NCI-H446 (cell line): ENCODE results near the gene DNAJB1.

Source experiments
- DNase-seq, 2 experiments: peaks; one replicate each; lab custom pipeline; 2025; lab: John Stamatoyannopoulos, UW

The DNAJB1 gene

DNA sequence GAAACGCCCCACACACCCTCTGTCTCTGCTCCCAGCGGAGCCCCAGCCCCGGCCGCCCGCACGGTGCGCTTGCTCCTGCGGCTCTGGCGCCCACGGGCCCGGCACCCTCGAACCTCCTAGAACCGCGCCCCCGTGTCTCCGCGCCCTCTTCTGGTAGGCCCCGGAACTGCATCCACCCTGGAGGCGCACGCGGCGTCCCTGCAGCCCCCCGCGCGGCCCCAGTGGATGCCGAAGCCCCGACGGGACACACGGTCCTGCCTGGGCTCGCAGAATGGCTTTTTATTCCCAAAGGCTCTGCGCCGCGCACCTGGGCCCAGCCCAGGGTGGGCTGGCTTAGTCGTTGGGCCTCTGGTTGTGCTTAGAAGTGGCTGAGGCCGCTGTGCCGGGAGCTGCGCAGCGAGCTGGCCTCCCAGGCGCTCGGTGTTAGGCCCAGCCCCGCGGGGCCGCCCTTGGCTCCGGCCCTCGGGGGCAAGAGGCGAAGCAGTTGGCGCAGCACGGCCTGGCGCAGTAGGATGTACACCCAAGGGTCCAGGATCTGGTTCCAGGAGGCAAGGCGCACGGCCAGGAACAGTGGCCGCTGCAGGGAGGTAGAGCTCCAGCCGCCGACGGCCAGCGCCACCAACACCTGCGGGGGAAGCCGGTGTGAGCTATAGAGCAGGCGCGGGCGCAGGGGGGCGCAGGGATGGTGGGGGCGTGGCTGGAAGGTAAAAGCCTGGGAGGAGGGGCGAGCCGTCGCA is 45.8 kb downstream of the DNAJB1 start:
- peak; percentile 20 to 26 for DNase-seq

DNA sequence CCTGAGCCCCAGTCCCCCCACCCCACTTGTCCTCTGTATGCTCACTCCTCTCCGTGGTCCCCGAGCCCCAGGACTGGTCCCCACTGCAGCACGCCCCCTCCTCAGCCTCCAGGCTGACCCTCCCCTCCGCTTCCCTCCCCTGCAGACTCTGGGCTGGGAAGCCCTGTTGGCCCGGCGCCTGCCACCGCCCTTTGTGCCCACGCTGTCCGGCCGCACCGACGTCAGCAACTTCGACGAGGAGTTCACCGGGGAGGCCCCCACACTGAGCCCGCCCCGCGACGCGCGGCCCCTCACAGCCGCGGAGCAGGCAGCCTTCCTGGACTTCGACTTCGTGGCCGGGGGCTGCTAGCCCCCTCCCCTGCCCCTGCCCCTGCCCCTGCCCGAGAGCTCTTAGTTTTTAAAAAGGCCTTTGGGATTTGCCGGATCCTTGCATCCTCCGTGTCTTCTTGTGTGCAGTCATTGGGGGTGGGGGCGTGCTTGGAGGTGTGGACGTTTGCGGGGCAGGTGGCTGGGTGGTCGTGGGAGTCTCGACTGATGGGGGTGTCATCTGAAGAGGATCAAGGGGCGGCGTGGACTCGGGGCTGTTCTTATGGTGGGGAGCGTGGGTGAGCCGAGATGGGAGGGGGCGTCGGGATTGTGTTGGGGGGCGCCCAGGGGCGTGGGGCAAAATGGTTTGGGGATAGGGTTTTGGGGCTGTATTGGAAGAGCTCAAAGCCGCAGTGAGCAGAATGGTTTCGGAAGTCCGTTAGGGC is 46.6 kb downstream of the DNAJB1 start:
- no peak for DNase-seq

DNA sequence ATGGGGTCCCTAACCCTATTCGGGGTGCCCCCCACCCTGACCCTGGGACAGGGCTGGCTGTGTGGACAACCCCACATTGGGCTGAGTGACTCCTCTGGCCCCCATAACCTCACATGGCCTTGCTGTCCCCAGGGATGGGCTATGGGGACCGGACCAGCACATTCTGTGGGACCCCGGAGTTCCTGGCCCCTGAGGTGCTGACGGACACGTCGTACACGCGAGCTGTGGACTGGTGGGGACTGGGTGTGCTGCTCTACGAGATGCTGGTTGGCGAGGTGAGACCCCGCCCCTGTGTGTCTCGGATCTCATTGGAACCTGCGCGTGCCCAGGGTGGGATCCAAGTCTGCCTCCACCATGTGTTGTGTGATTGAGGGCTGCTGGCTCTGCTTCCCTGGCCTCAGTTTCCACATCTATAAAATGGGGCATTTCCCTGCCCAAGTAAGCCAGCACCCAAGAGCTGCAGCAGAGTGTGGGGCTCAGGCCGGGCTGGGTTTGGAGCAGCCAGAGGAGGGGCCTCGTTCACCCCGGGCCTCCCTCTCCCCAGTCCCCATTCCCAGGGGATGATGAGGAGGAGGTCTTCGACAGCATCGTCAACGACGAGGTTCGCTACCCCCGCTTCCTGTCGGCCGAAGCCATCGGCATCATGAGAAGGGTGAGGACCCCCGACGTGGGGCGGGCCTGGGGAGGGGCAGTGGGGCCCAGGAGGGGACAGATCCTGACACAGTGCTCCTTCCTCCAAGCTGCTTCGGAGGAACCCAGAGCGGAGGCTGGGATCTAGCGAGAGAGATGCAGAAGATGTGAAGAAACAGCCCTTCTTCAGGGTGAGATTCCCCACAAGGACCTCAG is 47.9 kb downstream of the DNAJB1 start:
- no peak for DNase-seq

DNA sequence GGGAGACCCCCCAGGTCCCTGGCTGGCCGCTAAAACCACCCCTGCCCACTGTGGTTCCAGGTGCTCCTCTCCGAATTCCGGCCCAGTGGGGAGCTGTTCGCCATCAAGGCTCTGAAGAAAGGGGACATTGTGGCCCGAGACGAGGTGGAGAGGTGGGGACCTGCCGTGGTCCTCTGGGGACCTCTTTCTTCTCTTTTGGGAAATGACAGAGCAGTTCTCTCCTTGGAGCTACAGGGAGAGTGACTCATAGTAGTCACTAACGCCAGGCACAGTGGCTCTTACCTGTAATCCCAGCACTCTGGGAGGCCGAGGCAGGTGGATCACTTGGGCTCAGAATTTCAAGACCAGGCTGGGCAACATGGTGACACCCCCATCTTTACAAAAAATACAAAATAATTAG is 50.4 kb downstream of the DNAJB1 start:
- DNase-seq: no peak

GRCh38 chr19:14467391-14467790 is 50.8 kb downstream of the DNAJB1 start:
- DNase-seq: no peak
